NOMO-1 treated with DMSO at 0.1 percent for 48 hours (cell line): ENCODE data around the gene RSU1.

Experiments
- DNase-seq: peaks from one replicate; lab custom pipeline; 2025; ENCODE audit not compliant: unreplicated experiment; lab: John Stamatoyannopoulos, UW

RSU1 gene

GRCh38 chr10:16745061-16745460 is 72.2 kb downstream of the RSU1 start:
- DNase-seq: no peak

GRCh38 chr10:16742165-16742960 is 74.9 kb downstream of the RSU1 start:
- peak; percentile 87 for DNase-seq

GRCh38 chr10:16741540-16741939 is 75.7 kb downstream of the RSU1 start:
- DNase-seq: no peak

GRCh38 chr10:16737420-16737819 is 79.8 kb downstream of the RSU1 start:
- no peak for DNase-seq

- no peak for DNase-seq
Measured at GRCh38 chr10:16735671-16736070, 81.6 kb downstream of the RSU1 start.

GRCh38 chr10:16732376-16732775 is 84.8 kb downstream of the RSU1 start:
- no peak for DNase-seq

- no peak for DNase-seq
Measured at GRCh38 chr10:16728266-16728665, 89.0 kb downstream of the RSU1 start.

- DNase-seq: no peak
Measured at GRCh38 chr10:16727666-16728065, 89.6 kb downstream of the RSU1 start.

GRCh38 chr10:16724509-16724908 is 92.7 kb downstream of the RSU1 start:
- no peak for DNase-seq

GRCh38 chr10:16720812-16721211 is 96.4 kb downstream of the RSU1 start:
- no peak for DNase-seq

GRCh38 chr10:16717622-16718395 is 99.4 kb downstream of the RSU1 start:
- peak; percentile 35 for DNase-seq

GRCh38 chr10:16716051-16716450 is 101.2 kb downstream of the RSU1 start:
- DNase-seq: no peak

- no peak for DNase-seq
Measured at GRCh38 chr10:16713290-16713689, 103.9 kb downstream of the RSU1 start.

GRCh38 chr10:16712883-16713282 is 104.3 kb downstream of the RSU1 start:
- no peak for DNase-seq

- no peak for DNase-seq
Measured at GRCh38 chr10:16700331-16700730, 116.9 kb downstream of the RSU1 start.

- DNase-seq: no peak
Measured at GRCh38 chr10:16699435-16700057, 117.7 kb downstream of the RSU1 start.

GRCh38 chr10:16698461-16698860 is 118.8 kb downstream of the RSU1 start:
- DNase-seq: no peak

GRCh38 chr10:16690417-16690816 is 126.8 kb downstream of the RSU1 start:
- DNase-seq: no peak

GRCh38 chr10:16689696-16690095 is 127.5 kb downstream of the RSU1 start:
- no peak for DNase-seq

GRCh38 chr10:16689227-16689626 is 128.0 kb downstream of the RSU1 start:
- DNase-seq: no peak

GRCh38 chr10:16686054-16686902 is 130.9 kb downstream of the RSU1 start:
- DNase-seq: no peak
